Sciatic nerve (tissue), 2 donors: ENCODE data around the gene FOXA1. TPM values are rescaled to one million over a fixed set of nuclear protein-coding genes. Genes with fewer than 3 reads are reported as not detected.

ENCODE experiments used
- ATAC-seq: fragments of 200-7000 bp; cut with Tn5 transposase; one replicate; pipeline ENCODE4 v1.9.1; 2020; ENCODE audit warnings: mild to moderate bottlenecking, moderate library complexity
- DNase-seq: peaks from one replicate; pipeline ENCODE4 v3.0.0-alpha.2; 2020; ENCODE audit warnings: low spot score
- intact Hi-C: fragments of 100-400 bp; cut with DNase I; formaldehyde crosslinking; loops from one replicate; pipeline ENCODE4 v1.14.2; 2022
- total RNA-seq: library from RNA; stranded (reverse); fragmentation: NEBNext Ultra II Directional; extraction: Animal tissue kit (Norgen Biotek cat#: 25700); gene quantifications from one replicate; pipeline ENCODE4 v1.2.1, GENCODE V29; 2021
- donor health status: DM: no; HTN: no; CAD: no.
- donor health status: DM: no; HTN: no; CAD: no.

Gene FOXA1
- 0.94 TPM for total RNA-seq

DNA sequence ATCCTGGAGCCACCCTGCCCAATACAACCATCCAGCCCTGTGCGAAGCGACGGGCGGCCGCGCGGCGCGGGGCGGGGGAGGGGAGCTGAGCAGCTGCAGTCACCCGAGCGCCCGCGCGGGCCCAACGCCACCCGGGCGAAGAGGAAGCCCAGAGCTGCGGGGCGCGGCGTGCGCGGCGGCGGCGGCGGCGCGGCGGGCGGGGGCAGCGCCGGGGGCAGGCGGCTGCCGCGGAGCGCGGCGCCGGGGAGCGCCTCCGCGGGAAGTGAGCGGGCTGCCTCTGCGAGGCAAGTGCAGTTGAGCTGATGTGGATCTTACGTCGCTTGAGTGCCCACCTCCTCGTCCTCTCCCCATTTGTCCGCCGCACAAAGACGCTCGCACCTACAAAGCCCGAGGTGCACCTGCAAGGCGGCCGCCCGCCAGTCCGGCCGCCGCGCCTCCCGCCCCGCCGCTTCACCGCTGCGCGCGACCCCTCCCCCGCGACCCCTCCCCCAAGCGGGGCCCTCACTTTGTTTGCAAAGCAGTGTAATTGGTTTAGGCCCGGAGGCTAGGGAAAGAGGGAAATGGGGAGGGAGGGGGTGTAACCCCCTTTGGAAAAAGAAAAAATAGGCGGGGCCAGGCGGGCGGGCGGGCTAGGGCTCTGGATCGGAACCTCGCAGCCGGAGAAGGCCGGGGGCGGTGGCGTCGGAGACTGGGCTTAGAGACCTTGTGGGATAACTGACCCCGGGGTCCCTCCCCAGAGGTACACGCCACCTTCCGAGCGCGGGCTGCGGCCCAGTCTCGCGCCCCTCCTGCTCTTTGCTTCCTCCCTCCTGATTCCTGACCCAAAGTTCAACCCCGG is at the start of gene FOXA1, which contains the start of gene TTC6:
Gene FOXA1 (minus strand): TSS at position 279 of the 838 bp plus-strand sequence. CDS start 277 bp downstream, at position 2.
Gene TTC6 (plus strand): TSS at position 659 of the 838 bp plus-strand sequence. CDS start 26,436 bp downstream, outside the sequence.
- intact Hi-C loops = no loop called here
- ATAC-seq (no peak), DNase-seq (peak; percentile 56)

DNA sequence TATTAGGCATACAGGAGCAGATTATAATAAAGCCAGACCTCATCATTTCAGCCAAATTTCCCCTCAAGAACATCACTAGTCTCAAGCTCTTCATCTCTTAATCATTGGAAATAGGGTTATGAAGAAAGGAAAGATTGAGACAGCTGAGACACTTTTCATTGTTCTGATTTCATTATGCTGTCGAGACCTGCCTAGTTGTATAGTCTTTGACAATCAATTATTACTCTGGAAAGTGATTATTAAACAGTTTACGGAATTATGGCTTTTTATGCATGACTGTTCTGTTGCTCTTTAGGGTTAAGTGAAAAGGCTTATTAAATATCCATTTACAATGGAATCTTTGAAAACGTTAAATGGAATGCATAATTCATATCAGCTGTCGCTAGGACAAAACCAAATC is 48.7 kb upstream of the FOXA1 start:
- no peak for ATAC-seq
- no peak for DNase-seq
- intact Hi-C loops = no loop called here

DNA sequence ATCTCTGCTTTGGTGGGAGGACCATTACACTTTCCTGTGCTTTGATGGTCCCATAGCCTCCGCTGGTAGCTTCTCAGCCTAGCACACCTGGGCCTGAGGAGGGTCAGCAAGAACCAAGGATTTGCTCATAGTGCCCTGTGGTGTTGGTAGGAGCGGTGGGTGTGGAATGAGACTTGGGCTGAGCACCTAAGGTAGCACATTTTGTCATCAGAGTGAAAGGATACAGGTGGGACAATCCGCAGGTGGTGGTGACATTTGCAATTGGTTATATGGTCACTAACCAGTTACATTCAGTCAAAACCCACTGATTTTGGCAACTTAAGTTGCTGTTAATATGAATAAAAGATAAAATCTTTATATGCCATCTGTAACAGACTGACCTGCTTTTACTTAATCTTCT is 47.1 kb upstream of the FOXA1 start:
- intact Hi-C loops = no loop called here

DNA sequence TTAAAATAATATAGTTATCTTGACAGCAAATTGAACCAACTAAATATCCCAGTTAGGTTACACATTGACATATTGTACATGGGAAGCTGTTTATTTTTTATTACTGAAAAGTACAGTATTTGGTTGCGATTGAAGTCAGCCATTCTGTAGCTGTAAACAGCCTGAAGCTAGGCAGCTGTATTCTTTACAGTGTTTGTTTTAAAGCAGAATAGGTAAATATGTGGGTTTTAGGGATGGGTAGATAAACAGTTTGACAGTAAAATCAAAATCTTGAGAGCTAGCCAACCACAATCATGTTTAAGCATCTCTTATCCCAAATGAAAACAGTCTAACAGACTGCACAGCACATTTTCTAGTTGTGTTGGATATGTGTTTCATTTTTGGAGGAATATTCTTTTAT is 46.1 kb upstream of the FOXA1 start:
- DNase-seq (no peak), ATAC-seq (no peak)
- intact Hi-C loops = no loop called here

More for the DNA sequence above, 47.1 kb upstream of the FOXA1 start:
- DNase-seq (no peak), ATAC-seq (no peak)

DNA sequence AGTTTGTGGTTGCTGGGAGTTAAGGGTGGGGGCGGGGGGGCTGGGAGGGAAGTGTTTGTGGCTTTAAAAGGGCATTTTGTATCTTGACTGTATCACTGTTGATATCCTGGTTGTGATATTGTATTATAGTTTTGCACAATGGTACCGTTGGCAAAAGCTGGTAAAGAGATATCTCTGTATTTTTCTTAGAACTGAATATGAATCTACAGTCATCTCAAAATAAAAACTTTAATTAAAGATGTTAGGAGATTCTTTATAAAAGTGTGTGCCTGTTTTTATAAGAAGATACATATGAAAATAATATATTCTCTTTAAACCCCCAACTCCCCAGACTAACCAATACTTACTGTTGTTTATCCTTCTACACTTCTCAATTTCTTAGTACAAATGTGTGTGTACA is 43.5 kb upstream of the FOXA1 start:
- no peak for ATAC-seq
- no peak for DNase-seq
- intact Hi-C loops = no loop called here

DNA sequence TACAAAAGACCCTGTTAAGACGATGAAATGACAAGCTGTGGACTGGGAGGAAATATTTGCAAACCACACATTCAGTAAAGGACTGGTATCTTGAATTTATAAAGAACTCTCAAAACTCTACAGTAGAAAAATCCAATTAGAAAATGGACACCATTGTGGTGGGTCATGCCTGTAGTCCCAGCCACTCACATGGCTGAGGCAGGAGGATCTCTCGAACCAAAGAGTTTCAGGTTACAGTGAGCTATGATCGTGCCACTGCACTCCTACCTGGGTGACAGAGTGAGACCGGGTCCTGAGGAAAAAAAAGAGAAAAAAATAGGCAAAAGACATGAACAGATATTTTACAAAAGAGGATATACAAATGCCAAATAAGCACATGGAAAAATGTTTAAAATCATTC is 42.3 kb upstream of the FOXA1 start:
- ATAC-seq (no peak), DNase-seq (no peak)
- intact Hi-C loops = no loop called here

DNA sequence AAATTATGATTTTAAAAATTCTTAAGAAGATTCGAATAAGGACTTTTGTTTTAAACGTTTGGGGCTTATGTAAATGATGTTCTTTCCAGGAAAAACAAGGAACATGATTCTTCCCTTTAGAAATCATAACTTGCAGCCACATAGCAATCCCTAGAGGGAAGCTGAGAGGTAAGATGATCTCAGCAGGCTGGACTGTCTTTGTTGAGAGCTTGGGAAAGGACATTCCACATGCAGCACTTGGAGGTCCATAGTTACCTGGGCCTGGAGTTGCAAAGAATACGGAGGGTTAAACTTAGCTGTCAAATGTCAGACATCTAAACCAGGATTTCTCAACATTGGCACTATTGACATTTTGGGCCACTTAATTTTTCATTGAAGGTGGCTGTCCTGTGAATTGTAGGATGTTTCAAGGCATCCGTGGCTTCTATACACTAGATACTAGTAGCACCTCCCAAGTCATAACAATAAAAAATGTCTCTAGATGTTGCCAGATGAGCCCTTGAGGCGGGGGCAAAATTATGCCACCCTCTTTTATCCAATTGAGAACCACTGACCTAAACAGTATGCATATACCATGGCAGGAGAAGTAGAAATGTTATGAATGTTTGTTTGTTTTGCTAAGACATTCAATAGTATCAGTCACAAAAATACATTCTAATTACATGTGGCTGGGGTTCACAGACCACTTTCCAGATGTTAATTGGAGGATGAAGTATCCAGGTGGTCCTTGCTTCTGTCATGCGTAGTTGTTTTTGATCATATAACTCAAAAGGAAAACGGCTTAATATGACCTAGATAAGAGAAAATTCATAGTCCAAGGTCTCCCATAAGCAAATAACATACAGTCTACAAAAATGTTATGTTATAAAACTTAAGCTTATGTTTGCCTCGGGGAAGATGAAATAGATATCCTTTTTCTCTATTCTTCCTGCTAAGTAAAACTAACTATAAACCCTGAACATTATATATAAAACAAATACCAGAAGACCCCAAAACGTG is 30.8 kb upstream of the FOXA1 start:
- ATAC-seq = no peak
- DNase-seq = no peak
- intact Hi-C loops = no loop called here

DNA sequence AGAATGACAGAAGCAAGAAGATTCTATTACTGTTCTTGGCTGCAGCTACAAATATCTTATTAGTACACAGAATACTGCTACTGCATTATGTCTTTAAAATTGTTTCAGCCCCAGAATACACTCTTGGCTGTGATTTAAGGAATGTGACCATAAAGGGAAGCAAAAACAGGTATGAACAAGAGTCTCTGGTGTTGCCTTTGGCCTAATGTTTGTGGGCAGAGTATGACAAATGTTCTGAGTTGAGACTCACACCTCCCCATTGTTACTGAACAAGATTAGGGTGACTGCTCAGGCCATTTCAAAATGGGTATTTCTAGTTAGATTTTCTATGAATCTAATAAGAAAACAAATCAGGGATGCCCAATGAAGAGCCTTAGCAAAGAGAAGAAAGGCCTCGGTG is 28.9 kb upstream of the FOXA1 start:
- intact Hi-C loops = no loop called here
- ATAC-seq (no peak), DNase-seq (no peak)

DNA sequence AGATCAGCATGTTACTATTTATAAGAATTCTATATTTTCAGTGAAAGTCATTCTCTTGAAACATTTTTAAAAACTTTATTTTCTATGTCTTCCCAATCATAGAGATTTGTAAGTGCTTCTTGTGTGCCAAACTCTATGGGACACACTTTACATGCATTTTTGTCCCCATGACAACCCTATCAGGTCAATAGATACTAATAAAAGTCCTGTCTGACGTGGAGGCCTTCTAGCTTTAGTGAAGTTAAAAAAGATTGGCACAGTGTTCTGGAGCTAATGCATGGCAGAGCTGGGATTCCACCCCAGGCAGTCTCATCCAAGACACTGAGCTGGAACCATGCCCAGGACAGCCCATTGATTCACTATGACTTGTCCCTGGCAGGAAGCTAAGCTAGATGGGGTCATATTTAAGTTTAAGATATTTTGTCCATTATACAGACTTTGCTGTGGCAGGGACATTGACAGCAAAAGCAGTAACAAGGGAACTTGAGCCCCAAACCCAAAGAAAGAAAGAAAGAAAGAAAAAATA is 28.4 kb upstream of the FOXA1 start:
- intact Hi-C loops = no loop called here
- no peak for DNase-seq
- no peak for ATAC-seq

DNA sequence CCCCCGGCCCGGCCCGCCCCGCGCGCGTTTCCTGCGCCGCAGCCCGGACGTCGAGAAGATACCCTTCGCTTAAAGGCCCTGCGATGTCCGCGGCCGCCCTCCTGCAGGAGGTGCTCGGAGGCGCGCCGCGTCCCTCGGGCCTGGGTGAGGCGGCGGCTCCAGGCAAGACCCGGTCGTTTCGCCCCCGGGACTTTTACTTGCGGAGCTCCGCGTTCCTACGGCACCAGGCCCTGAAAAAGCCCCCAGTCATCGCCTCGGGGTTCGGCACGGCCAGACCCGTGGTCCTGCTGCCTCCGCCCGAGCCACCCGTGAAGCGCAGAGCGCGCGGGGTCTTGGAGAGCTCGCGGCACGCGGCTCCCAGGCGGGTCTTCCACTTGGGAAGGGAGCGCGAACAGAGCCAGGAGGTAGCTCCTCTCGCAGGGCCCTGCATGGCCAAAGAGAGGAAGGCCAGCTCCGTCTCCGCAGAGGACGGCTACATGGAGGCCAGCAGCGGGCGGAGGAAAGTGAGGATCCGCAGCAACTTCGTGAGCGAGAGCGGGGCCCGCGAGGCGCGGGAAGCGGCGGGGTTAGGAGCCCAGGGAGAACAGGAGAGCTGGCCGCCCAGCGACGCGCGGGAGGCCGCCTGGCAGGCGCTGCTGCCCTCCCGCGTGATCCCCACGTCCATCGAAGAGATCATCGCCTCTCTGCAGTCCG is 27.3 kb upstream of the FOXA1 start:
- ATAC-seq = no peak
- intact Hi-C loops = no loop called here

DNA sequence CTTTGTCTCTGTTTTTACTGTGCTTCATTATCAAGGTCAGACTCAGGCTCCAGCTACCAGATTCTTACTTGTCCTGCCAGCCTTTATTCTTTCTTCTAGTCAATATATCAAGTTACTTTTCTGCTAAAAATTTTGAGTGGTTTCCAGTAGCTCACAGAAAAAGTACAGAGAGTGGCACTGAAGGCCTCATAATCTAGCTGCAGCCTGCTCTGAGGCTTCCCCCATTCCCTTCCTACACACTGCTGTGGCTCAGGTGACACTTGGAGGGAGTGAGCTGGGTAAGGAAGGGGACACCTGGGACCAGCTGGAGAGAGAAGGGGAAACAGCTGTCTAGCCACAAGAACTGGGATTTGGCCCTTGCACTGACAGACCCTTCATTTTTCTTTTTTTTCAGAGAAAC is 25.8 kb upstream of the FOXA1 start:
- intact Hi-C loops = no loop called here
- ATAC-seq (no peak), DNase-seq (no peak)

More for the DNA sequence above, 27.3 kb upstream of the FOXA1 start:
- DNase-seq = no peak

DNA sequence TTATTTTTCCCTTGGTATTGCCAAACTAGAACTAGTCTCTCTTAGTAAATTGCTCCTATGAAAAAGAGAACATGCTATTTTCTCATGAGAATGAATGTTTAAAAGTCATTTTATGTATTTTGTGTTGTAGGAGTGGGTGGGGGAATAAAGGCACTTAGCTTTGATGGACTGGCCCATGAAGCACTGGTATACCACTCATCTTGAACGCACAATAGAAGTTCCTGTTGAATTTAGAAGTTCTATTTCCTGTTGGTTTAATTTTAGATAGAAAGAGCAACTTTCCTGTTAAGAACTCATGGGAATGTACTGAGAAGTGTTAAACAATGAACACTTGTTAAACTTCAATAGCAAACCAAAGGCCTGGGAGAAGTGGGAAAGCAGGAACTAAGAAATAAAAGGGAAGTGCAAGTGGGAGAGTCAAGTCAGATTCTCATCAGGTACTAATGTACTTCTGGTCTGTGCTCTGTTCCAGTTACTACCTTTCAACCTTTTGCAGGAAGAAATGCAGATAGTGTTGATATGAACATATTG is 23.5 kb upstream of the FOXA1 start:
- ATAC-seq (no peak), DNase-seq (no peak)
- intact Hi-C loops = no loop called here

DNA sequence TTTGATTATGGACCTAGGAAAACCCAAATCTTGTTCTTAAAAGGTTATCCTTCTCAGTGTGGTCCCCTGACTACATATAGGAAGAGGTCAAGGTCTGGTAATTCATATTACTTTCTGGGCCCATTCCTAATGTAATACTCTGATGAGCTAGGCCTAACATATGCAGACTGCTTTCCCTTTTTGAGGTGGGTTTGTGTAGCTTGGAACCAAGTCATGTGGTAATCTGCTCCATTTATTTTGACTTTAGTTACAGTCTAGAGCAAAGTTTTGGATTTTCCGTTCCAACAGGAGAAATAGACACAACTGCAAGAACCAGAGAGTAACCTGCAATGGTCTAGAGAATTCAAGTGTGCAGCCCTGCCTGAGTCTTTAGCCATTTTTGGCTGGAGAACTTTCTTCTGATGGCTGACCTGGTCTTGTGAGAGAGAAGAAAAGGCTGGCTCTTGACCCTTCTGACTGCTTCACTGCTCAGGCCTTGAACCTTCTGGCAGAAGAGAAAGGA is 22.9 kb upstream of the FOXA1 start:
- intact Hi-C loops = no loop called here
- ATAC-seq (no peak), DNase-seq (no peak)

DNA sequence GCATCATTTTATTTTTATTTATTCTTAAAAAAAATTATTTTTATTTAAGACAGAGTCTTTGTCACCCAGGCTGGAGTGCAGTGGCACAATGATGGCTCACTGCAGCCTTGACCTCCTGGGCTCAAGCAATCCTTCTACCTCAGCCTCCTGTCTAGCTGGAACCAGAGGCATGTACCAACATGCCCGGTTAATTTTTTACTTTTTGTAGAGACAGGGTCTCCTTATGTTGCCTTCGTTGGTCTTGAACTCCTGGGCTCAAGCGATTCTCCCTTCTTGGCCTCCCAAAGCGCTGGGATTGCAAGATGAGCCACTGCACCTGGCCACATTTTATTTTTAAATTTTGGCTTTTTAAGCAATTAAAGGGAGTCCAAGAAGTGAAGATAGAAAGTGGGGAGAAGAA is 21.8 kb upstream of the FOXA1 start:
- intact Hi-C loops = no loop called here
- ATAC-seq = no peak
- no peak for DNase-seq

DNA sequence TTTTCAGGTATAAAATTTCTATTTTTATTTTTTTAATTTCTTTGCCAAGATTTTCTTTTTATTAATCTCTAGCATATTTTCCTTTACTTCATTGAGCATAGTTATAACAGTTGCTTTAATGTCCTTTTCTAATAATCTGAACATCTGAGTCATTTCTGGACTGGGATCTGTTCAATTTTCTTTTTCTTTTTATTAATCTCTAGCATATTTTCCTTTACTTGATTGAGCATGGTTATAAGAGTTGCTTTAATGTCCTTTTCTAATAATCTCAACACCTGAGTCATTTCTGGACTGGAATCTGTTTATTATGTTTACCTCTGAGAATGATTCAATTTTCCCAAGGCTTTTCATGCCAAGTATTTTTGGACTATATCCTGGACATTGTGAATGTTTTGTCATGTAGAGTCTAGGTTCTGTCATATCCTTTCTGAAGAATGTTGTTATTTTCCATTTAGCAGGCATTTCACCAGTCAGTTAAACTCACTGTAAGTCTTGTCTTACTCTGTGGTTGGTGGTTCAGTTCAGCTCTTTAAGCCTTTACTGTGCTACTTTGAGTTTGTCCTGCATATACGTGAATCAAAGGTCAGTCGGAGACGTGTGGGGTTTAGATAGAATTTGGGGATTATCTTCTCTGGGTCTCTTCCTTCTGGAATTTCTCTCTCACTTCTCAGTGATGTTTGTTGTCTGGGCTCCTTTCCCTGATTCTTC is 20.7 kb upstream of the FOXA1 start:
- ATAC-seq = no peak
- intact Hi-C loops = no loop called here
- no peak for DNase-seq

DNA sequence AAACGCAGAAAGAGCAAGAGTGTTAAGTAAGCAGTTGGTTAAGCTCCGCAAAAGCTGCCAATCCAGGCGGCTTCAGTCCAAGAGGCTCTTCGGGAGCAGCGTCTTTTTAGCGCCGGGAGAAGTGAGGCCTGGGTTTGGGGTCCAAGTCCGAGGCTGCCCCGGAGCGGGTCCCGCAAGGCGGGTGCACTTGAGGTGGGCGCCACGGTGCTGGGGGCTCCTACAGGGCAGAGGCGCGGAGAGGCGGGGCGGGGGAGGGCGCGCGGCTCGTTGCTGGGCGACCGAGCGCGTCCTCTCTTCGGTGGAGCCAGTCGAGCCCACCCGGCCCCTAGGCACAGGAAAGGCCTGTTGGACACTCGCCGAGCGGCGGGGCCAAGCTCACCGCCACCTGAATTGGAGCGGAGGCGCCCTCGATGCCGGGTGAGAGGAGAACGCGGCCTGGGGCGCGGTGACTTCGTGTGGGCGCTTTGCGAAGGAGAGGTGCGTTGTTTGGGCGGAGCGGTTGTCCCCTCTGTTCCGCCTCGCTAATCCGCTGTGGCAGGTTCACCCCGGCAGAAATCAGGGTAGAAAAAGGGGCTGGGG is 16.0 kb upstream of the FOXA1 start:
- ATAC-seq = no peak
- intact Hi-C loops = no loop called here
- DNase-seq = no peak

DNA sequence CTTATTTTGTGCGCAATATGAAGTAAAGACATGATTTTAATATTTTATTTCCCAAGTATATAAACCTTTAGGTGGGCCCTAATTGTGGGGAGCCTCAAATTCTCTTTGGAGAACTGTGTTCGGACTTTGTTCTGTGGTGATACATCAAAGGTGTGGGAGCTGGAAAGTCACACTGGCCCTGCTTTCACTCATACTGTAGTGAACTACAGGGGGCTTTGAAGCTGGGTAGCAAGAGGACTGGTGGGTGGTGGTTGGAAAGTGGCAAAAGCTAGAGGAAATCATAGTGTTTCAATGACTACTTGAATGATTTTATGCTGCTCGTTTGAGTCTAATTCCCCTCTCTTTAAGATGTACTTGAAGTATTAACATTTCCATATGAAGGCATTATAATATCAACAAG is 13.6 kb upstream of the FOXA1 start:
- no peak for ATAC-seq
- intact Hi-C loops = no loop called here
- DNase-seq = no peak

DNA sequence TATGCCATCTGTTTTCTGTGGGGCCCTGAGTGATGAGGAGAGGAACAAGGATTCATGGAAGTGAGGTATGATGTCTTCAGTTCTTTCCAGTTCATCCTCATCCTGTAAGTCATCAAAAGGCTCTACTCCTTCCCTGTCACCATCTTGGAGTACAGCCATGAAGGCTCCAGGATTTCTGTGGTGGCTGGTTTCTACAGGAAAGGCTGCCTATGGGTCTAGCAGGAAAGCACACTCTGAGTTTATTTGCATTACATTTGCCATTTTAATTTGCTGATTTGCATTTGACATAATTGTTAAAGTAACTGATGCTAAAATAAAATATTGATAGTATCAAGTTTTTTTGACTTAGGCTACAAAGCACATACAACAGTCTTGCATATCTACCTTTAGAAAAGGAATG is 11.6 kb upstream of the FOXA1 start:
- intact Hi-C loops = no loop called here
- ATAC-seq = no peak
- no peak for DNase-seq
